Liver (tissue), 9 donors: ENCODE data around the gene PDZD8. TPM values are rescaled to one million over a fixed set of nuclear protein-coding genes. Genes with fewer than 3 reads are reported as not detected.

Experiments used
- DNase-seq: peaks from one replicate; pipeline ENCODE4 v3.0.0-alpha.2; 2017; ENCODE audit warnings: low spot score
- H3K27ac ChIP-seq, 2 donors: one replicate each; pipeline ENCODE4 v1.7.0; 2013; ENCODE audit warnings: inconsistent platforms in 2 of 2, low read length in 2 of 2, control low read depth in 1 of 2, low read depth in 1 of 2, mild to moderate bottlenecking in 1 of 2
- H3K27me3 ChIP-seq, 4 donors: one replicate each; pipeline versions ENCODE4 v1.6.1 to v1.7.0; 2013; ENCODE audit warnings: low read length in 3 of 4, inconsistent platforms in 1 of 4, mild to moderate bottlenecking in 1 of 4, moderate library complexity in 1 of 4; ENCODE audit not compliant: control insufficient read depth in 4 of 4, insufficient read depth in 4 of 4
- H3K36me3 ChIP-seq, 4 donors: one replicate each; pipeline versions ENCODE4 v1.6.1 to v1.7.0; 2013; ENCODE audit warnings: low read length in 3 of 4, mild to moderate bottlenecking in 3 of 4, low read depth in 1 of 4, moderate library complexity in 1 of 4; ENCODE audit not compliant: control insufficient read depth in 4 of 4, insufficient read depth in 3 of 4
- H3K4me1 ChIP-seq, 4 donors: one replicate each; pipeline versions ENCODE4 v1.6.1 to v1.7.0; 2013; ENCODE audit warnings: low read length in 3 of 4, mild to moderate bottlenecking in 3 of 4, moderate library complexity in 1 of 4; ENCODE audit not compliant: control insufficient read depth in 4 of 4, insufficient read depth in 4 of 4
- H3K4me3 ChIP-seq, 3 donors: one replicate each; pipeline versions ENCODE4 v1.6.1 to v1.7.0; 2013; ENCODE audit warnings: low read length in 3 of 3, control low read depth in 1 of 3, low read depth in 1 of 3, mild to moderate bottlenecking in 1 of 3
- H3K9ac ChIP-seq, 2 donors: one replicate each; pipeline ENCODE4 v1.7.0; 2013; ENCODE audit warnings: low read length in 2 of 2, mild to moderate bottlenecking in 2 of 2, moderate library complexity in 2 of 2, control low read depth in 1 of 2, low read depth in 1 of 2
- H3K9me3 ChIP-seq, 4 donors: one replicate each; pipeline versions ENCODE4 v1.6.1 to v1.7.0; 2013; ENCODE audit warnings: low read length in 3 of 4; ENCODE audit not compliant: control insufficient read depth in 4 of 4
- EGR1 ChIP-seq, 2 donors: IDR thresholded peaks; 2 replicates each; pipeline ENCODE4 v1.6.1; 2016 to 2018; ENCODE audit warnings: antibody characterized with exemption in 2 of 2, low read depth in 2 of 2
- FOXA1 ChIP-seq: IDR thresholded peaks from 2 replicates; pipeline ENCODE4 v1.6.1; 2016; ENCODE audit warnings: antibody characterized with exemption
- FOXA2 ChIP-seq: IDR thresholded peaks from 2 replicates; pipeline ENCODE4 v1.6.1; 2016; ENCODE audit warnings: antibody characterized with exemption
- GABPA ChIP-seq, 2 donors: IDR thresholded peaks in 1 of 2; conservative IDR thresholded peaks in 1 of 2; 2 replicates each; pipeline ENCODE4 v1.6.1; 2016; ENCODE audit warnings: antibody characterized with exemption in 2 of 2, mild to moderate bottlenecking in 1 of 2, moderate library complexity in 1 of 2
- HNF4A ChIP-seq, 2 donors: conservative IDR thresholded peaks; 2 replicates each; pipeline ENCODE4 v1.6.1; 2016; ENCODE audit warnings: antibody characterized with exemption in 2 of 2, mild to moderate bottlenecking in 2 of 2
- JUND ChIP-seq, 2 donors: IDR thresholded peaks; 2 replicates each; pipeline ENCODE4 v1.6.1; 2016; ENCODE audit warnings: antibody characterized with exemption in 2 of 2
- NR2F2 ChIP-seq: IDR thresholded peaks from 2 replicates; pipeline ENCODE4 v1.6.1; 2016; ENCODE audit warnings: antibody characterized with exemption
- RXRA ChIP-seq, 2 donors: IDR thresholded peaks; 2 replicates each; pipeline ENCODE4 v1.6.1; 2017 to 2018; ENCODE audit warnings: antibody characterized with exemption in 2 of 2, mild to moderate bottlenecking in 1 of 2
- SP1 ChIP-seq: IDR thresholded peaks from 2 replicates; pipeline ENCODE4 v1.6.1; 2018; ENCODE audit warnings: antibody characterized with exemption, mild to moderate bottlenecking
- TAF1 ChIP-seq: conservative IDR thresholded peaks from 2 replicates; pipeline ENCODE4 v1.6.1; 2016; ENCODE audit warnings: antibody characterized with exemption, mild to moderate bottlenecking
- YY1 ChIP-seq: IDR thresholded peaks from 2 replicates; pipeline ENCODE4 v1.6.1; 2016; ENCODE audit warnings: antibody characterized with exemption, mild to moderate bottlenecking
- WGBS: extraction: QIAGEN DNeasy Blood & Tissue Kit; methylation state at CpG from one replicate; pipeline ENCODE4 v1.1.7; 2013; 5-methylcytosine and 5-hydroxymethylcytosine counted together
- polyA plus RNA-seq, 2 donors: library from polyadenylated mRNA; stranded (reverse) in 1 of 2; unstranded in 1 of 2; fragments of 200-250 nt in 1 of 2; fragments of >200 nt in 1 of 2; fragmentation: Nextera tagmentation in 1 of 2; extraction: Ambion mirVana in 1 of 2; gene quantifications; one replicate each; pipeline versions ENCODE4 v1.2.1 to v1.2.3, GENCODE V29; 2013 to 2015
- total RNA-seq, 2 donors: library from RNA; depleted of rRNA; stranded (reverse); fragments of >200 nt; gene quantifications; one replicate each; pipeline ENCODE4 v1.2.3, GENCODE V29; 2014
- TF ChIP-seq, protein P1 (sequence below): IDR thresholded peaks from 2 replicates; pipeline ENCODE4 v1.6.1; 2016; ENCODE audit warnings: antibody characterized with exemption, mild to moderate bottlenecking
- TF ChIP-seq, protein P2 (sequence below): IDR thresholded peaks from 2 replicates; pipeline ENCODE4 v1.6.1; 2016; ENCODE audit warnings: antibody characterized with exemption
- TF ChIP-seq, protein P3 (sequence below): IDR thresholded peaks from 2 replicates; pipeline ENCODE4 v1.6.1; 2016; ENCODE audit warnings: antibody characterized with exemption
- TF ChIP-seq, protein P4 (sequence below): IDR thresholded peaks from 2 replicates; pipeline ENCODE4 v1.6.1; 2016; ENCODE audit warnings: antibody characterized with exemption
- donor health status: healthy.
- donor health status: healthy.
- donor health status: healthy.
- donor health status: healthy.
- donor health status: healthy.

Gene PDZD8
- total and polyA plus RNA-seq, 4 donors: 9.3 to 38.9 (median 15.1) TPM

DNA sequence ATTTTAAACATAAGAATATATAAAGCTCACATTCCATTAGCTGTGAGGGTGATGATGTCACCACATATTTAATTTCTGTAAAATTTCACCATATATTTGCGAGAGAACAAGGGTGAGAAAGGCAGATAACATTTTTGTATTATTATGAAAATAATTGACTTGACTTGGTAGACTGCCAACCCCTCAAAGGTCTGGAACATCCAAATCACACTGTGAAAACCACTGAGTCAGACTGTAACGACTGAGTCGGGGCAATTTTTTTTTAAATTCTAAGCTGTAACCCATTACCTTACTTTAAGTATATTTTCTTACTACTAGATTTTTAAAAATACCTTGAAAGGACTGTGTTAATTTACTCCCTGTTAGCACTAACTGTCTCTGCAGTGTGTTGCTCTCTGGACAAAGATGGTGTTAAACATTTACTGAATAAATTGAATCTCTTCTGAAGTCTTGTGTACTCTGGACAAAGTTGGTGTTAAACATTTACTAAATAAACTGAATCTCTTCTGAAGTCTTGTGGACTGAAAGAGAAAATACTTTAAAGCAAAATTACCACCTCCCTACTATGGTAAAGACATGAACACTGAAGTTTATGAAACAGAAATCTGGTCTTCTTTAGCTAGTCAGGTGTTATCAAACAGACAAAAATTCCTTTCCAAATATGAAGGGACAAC, 14.1 kb downstream of the PDZD8 start (continued):
- TF ChIP-seq, protein P1, sequence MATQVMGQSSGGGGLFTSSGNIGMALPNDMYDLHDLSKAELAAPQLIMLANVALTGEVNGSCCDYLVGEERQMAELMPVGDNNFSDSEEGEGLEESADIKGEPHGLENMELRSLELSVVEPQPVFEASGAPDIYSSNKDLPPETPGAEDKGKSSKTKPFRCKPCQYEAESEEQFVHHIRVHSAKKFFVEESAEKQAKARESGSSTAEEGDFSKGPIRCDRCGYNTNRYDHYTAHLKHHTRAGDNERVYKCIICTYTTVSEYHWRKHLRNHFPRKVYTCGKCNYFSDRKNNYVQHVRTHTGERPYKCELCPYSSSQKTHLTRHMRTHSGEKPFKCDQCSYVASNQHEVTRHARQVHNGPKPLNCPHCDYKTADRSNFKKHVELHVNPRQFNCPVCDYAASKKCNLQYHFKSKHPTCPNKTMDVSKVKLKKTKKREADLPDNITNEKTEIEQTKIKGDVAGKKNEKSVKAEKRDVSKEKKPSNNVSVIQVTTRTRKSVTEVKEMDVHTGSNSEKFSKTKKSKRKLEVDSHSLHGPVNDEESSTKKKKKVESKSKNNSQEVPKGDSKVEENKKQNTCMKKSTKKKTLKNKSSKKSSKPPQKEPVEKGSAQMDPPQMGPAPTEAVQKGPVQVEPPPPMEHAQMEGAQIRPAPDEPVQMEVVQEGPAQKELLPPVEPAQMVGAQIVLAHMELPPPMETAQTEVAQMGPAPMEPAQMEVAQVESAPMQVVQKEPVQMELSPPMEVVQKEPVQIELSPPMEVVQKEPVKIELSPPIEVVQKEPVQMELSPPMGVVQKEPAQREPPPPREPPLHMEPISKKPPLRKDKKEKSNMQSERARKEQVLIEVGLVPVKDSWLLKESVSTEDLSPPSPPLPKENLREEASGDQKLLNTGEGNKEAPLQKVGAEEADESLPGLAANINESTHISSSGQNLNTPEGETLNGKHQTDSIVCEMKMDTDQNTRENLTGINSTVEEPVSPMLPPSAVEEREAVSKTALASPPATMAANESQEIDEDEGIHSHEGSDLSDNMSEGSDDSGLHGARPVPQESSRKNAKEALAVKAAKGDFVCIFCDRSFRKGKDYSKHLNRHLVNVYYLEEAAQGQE: peak; percentile 58
- TF ChIP-seq FOXA2 (peak; percentile 86), TAF1 (peak; percentile 77), YY1 (peak; percentile 70), FOXA1 (peak; percentile 52), HNF4A (conservative IDR thresholded peaks at IDR 0.05) (peak; percentile 40 to 63)
- TF ChIP-seq, protein P2, sequence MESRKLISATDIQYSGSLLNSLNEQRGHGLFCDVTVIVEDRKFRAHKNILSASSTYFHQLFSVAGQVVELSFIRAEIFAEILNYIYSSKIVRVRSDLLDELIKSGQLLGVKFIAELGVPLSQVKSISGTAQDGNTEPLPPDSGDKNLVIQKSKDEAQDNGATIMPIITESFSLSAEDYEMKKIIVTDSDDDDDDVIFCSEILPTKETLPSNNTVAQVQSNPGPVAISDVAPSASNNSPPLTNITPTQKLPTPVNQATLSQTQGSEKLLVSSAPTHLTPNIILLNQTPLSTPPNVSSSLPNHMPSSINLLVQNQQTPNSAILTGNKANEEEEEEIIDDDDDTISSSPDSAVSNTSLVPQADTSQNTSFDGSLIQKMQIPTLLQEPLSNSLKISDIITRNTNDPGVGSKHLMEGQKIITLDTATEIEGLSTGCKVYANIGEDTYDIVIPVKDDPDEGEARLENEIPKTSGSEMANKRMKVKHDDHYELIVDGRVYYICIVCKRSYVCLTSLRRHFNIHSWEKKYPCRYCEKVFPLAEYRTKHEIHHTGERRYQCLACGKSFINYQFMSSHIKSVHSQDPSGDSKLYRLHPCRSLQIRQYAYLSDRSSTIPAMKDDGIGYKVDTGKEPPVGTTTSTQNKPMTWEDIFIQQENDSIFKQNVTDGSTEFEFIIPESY: no peak

DNA sequence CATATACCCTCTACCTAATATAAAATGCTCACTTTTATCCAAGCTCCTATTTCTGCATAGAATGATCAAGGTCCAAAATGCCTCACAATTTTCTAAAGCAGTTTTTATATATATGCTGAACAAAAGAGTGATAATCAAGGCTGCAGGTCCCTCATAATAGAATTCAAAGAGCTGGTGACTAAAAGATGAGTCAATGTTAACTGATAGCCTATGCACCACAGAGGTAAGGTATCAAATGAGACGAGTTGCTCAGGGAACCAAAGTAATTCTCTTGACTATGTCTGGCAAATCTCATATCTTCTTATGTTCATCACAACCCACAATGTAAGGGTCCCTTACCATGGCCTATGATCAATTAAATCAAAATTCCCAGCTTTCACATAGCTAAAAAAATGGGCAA, 15.2 kb downstream of the PDZD8 start:
- H3K9ac ChIP-seq: no peak overlapping the region

More for the DNA sequence above, 15.2 kb downstream of the PDZD8 start:
- 53% methylated on average over 1 of the region's 1 CpG for WGBS
- Histone ChIP-seq H3K4me1 (peaks cover 6 to 61% (median 45%) of the 10 kb centered on the region in 4 donors), H3K36me3 (no peaks in the 10 kb centered on the region), H3K9me3 (no peaks in the 10 kb centered on the region), H3K4me3 (no peak overlapping the region), H3K27me3 (no peaks in the 10 kb centered on the region), H3K27ac (peak overlapping the region in 1 of 2 donors; percentile 39)
- no peak for DNase-seq
- TF ChIP-seq, protein P3, sequence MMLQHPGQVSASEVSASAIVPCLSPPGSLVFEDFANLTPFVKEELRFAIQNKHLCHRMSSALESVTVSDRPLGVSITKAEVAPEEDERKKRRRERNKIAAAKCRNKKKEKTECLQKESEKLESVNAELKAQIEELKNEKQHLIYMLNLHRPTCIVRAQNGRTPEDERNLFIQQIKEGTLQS: no peak
- TF ChIP-seq YY1 (no peak), JUND (IDR thresholded peaks at IDR 0.05) (no peak), EGR1 (IDR thresholded peaks at IDR 0.05; ENCODE audit: low read depth in 2 of 2) (no peak), SP1 (no peak), HNF4A (conservative IDR thresholded peaks at IDR 0.05) (no peak), GABPA (IDR thresholded peaks at IDR 0.05 in 1 of 2, conservative IDR thresholded peaks at IDR 0.05 in 1 of 2) (no peak), NR2F2 (no peak), FOXA1 (no peak), FOXA2 (no peak), RXRA (IDR thresholded peaks at IDR 0.05) (no peak), TAF1 (no peak)
- TF ChIP-seq, protein P4, sequence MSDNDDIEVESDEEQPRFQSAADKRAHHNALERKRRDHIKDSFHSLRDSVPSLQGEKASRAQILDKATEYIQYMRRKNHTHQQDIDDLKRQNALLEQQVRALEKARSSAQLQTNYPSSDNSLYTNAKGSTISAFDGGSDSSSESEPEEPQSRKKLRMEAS: no peak
- TF ChIP-seq, protein P2: no peak
- TF ChIP-seq, protein P1: no peak
